Measurements from ENCODE around the gene GABRR3.
A peak's percentile ranks its signal among the peaks of the same experiment; 100 is the strongest.

GABRR3 gene

DNA sequence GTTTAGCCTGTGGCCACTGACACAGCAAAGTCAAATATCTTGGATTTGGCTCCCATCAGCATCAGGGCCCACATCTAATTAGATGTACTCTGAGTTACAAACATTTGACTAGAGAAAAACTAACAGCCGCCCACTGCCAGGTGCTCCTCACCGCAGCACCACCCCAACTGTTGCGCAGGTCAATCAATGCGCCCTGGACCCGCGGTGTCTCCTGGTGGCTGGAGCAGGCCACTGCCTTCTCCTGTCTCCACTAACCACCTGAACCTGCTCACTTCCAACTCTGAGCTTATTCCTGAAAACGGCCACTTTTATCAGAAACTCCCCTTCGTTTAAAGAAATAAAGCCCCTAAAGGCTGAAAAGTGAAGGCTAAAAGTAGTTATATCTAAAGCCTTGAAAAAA lies 67.1 kb downstream of the GABRR3 start:
- DNase-seq (ENCODE audit: low read depth): no peak
- no peak overlapping the region for H3K4me3 ChIP-seq (ENCODE audit: low read depth, low read length)

DNA sequence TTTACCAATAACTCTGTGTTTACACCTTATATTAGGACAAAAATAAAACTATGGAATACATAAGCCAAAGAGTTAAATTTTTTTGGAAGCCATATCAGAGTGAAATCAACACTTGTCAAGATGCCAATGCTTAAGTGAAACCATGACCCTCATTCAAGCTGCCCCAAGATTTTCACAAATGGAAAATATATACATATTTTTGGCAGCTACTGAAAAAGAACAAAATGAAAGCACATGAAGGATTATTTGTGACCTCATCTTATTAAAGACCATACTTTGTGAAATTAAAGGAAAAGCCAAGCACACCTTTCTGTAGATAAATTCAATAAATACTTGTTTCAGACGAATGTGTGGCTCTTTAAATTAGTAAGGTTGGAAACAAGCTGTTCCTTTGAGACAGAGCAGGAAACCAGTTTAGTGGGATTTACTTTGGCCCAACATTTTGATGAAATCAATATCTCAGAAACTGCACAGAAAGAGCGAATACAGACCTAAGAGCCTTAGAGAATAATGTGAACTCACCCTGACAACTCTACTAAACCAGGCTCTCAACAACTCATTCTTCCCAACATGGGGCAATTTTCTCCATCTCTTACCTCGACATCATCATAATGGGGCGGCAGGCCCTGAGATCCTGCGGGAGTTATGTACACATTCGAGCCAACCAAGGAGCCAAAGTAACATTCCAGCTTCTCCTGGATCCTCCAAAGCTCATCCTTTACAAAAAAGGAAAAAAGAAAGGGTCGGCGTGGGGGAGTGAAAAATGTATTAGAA lies 73.9 kb downstream of the GABRR3 start:
- H3K4me3 ChIP-seq (ENCODE audit: low read depth, low read length): no peak overlapping the region
- DNase-seq (ENCODE audit: low read depth): no peak

DNA sequence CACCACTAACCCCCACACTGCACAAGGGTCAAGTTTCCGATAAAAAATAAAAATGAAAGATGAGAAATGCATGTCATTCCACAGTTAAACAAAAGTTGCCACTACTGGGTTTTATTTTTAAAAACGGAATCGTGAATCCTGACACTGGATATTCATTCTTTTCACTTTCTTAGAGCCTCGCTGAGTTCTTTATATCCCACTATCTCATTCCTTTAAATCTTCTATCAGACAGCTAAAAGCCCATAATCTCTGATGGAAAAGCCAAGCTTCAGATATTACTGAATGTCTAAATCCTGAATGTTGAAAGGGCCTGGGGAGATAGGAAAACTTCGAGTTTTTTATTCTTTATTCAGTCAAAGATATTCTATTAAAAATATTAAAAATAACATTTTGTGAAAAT lies 74.6 kb downstream of the GABRR3 start:
- H3K4me3 ChIP-seq (ENCODE audit: low read depth, low read length): no peak overlapping the region
- DNase-seq (ENCODE audit: low read depth): no peak

DNA sequence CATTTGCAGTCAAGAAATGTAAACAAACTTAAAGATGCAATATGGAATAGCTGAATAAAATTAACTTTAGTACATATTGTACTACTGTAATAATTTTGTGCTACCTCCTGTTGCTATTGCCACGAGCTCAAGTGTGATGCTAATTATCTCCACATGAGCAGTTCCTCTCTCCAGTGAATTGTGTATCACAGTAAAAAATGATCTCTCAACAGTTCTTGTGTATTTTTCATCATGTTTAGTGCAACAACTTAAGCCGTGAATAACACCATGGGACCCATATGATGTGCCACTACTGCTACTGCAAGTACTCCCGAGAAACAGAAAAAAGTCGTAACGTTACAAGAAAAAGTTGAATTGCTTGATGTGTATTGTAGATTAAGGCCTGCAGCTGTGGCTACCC lies 75.2 kb downstream of the GABRR3 start:
- no peak overlapping the region for H3K4me3 ChIP-seq (ENCODE audit: low read depth, low read length)
- no peak for DNase-seq (ENCODE audit: low read depth)

DNA sequence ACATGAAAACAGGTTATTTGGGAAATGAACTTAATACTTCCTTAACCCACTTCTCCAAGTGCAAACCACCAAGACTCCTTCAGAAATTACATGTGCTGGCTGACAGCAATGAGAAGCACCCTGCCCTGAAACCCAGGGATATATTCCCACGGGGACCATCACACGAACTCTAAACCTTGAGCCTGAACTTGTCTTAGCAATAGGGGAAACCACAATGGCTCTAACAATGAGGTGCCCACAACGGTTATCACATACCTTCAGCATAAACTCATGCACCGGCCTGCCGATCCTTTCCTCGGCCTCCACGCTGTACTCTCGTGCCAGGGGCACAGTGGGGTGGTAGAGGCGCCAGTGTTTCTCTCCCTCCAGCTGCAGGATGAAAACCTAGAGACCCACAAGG lies 76.3 kb downstream of the GABRR3 start:
- no peak overlapping the region for H3K4me3 ChIP-seq (ENCODE audit: low read depth, low read length)
- no peak for DNase-seq (ENCODE audit: low read depth)

DNA sequence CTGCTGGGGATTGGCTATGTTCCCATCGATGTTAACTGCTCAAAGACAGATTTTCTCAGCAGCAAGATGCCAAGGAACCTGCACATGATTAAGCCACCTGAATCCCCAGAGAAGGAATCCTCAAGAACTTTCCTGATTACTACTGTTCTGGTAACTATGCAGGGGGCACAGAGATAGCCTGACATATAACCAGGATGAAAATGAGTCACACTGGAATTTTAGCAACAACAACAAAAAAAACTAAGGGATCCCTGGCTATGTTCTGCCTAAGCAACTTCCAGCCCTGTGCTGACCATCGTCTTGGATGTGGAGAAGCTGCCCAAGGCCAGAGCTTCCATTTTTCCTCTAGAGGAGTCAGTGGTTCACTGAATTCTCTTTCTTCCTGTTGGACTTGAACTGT lies 76.7 kb downstream of the GABRR3 start:
- H3K4me3 ChIP-seq (ENCODE audit: low read depth, low read length): no peak overlapping the region
- DNase-seq (ENCODE audit: low read depth): no peak

DNA sequence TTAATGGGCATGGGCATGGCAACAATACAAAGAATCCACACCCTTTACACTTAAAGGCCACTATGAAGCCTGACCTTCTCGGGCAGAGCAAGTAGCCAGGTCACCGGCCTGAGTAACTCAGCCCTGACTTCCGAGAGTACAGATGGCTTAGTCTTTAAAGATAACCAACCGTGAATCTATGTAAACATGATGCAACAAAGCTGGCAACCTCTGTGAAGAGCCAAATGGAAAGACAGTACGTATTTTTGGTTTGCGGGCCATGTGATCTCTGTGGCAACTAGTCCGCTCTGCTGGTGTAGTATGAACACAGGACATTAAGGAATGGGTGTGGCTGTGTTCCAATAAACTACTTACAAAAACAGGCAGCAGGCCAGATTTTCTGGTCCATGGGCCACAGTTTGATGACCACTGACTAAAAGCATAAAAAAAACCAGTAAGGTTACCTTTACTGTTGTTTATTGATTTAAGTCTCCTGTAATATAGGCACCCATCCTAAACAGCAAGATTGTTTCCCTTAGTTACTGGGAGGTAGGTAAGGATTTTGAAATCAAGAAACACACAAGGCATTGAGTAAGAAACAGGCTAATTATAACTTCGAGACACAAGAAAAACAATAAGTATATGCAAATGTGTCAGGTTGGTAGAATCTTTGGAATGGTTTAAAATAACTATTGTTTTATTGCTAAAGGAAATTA lies 77.4 kb downstream of the GABRR3 start:
- H3K4me3 ChIP-seq (ENCODE audit: low read depth, low read length): no peak overlapping the region
- no peak for DNase-seq (ENCODE audit: low read depth)

DNA sequence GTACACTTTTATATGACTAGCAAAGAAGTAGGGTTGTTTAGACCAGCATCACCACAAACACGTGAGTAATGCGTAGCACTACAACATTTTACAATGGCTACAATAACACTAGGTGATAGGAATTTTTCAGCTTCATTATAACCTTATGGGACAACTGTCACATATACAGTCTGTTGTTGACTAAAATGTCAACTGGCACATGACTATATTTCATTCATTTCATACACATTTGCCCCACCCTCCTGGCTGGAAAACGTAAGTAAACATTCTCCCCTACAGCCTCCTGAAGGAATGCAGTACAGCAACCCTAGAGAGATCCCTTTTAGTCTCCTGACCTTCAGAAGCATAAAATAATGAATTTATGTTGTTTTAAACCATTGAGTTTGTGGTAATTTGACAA lies 79.1 kb downstream of the GABRR3 start:
- DNase-seq (ENCODE audit: low read depth): no peak
- H3K4me3 ChIP-seq (ENCODE audit: low read depth, low read length): no peak overlapping the region

DNA sequence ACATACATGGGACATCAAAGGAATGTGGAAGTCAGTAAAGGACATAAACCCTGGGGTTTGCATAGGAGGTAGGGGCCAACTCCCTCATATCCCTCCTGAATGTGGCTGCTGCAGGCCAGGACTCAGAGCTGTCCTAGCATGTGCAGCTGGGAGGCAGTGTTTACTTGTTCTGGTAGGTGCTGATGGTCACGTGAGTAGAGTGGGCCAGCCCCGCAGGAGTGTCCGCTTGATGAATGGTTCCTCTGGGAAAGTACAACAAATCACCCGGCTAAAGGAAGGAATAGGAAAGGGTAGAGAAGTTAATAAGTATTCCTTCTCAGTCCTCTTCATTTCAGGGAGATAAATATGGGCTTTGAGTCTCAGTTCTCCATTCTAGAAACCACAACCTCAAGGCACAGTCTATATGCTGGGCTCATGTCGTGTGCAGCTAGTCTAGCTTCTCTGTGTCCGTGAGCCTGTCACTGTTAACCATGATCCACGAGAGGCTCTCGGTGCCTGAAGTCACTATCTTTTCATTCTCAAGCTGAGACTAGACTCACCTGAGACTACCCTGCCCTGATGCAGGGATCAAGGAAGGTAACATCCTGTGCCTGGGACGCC lies 80.8 kb downstream of the GABRR3 start:
- DNase-seq (ENCODE audit: low read depth): no peak

DNA sequence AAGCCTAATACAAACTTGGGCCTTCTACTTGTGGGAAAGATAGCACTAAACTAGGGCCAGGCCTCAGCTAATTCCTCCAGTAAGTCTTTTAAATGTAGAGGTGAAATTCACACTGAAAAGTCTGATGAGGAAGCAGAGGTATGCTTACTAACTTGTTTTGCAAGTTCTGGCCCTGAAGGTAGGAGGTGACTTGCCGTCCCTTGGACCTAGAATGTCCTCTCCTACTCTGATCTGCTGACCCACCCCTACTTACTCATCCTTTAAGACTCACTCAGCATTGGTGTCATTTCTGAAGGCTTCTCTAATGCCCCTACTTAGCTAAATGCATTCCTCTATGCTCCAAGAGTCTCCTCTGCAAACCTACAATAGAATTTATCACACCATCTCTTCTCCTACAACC lies 82.2 kb downstream of the GABRR3 start:
- no peak for DNase-seq (ENCODE audit: low read depth)

More for the DNA sequence above, 80.8 kb downstream of the GABRR3 start:
- no peak overlapping the region for H3K4me3 ChIP-seq (ENCODE audit: low read depth, low read length)

DNA sequence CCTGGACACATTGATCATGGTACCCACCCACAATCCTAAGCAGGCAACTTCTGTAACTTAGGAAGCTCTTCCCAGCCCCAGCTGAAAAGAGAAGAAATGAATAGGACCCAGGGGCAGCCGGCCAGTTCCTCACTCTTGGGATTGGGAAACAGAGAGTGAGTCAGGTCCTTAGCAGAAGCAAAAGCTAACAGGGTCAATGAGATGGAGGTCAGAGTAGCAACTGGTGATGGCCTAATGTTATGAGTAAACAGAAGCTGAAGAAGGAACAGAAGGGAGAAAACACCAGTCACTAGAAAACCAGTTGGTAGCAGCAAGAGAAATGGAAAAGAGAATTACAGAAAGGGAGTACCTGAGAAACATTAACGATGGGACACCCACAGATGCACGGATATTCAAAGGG lies 82.8 kb downstream of the GABRR3 start:
- DNase-seq (ENCODE audit: low read depth): peak; percentile 51
- H3K4me3 ChIP-seq (ENCODE audit: low read depth, low read length): no peak overlapping the region

More for the DNA sequence above, 82.2 kb downstream of the GABRR3 start:
- no peak overlapping the region for H3K4me3 ChIP-seq (ENCODE audit: low read depth, low read length)

DNA sequence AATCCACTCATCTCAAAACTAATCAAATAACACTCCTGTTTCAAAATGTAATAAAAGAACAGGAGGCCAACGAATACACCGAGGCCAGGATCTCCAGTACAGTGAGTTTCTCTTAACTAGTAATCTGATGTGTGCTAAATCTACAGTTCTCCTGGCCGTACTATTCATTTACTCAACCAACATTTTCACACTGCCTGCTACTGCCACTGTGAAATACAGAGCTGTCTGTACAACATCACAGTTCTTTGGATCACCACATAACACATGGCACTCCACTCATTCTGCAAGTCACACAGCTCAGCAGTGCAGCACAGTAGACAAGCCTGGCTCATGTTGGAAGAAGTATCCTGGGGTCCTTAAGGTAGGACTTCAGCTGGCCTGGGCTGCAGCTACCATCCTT lies 84.8 kb downstream of the GABRR3 start:
- no peak overlapping the region for H3K4me3 ChIP-seq (ENCODE audit: low read depth, low read length)
- no peak for DNase-seq (ENCODE audit: low read depth)

DNA sequence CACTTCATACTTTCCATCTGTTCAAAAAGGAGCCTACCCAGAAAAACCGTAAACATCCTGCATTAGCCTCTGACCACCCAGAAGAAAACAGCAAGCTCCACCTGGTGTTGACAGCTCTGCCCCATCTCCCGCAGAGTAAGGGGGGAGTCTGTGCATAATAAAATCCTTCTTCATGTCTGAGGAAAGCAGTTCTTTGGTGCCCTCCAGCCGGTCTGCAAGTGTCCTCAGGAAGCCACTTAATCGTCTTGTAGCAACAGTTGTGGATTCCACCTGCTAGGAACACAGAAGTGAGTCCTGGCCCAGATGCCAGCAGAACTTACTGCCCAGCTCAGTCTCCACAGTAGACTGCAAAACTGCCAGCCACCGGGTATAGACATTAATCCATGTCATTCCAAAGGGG lies 85.4 kb downstream of the GABRR3 start:
- no peak overlapping the region for H3K4me3 ChIP-seq (ENCODE audit: low read depth, low read length)
- no peak for DNase-seq (ENCODE audit: low read depth)

DNA sequence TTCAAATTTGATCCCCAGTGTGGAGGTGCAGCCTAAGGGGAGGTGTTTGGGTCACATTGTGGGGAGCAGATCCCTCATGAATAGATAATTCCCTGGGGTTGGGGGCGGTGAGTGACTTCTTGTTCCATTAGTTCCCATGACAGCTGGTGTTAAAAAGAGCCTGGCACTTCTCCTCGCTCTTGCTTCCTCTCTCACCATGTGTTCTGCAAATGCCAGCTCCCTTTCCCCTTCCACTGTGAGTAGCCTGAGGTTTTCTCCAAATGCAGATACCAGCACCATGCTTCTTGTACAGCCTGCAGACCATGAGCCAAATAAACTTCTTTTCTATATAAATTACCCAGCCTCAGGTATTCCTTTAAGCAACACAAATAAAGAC lies 86.0 kb downstream of the GABRR3 start:
- DNase-seq (ENCODE audit: low read depth): no peak
- H3K4me3 ChIP-seq (ENCODE audit: low read depth, low read length): no peak overlapping the region

DNA sequence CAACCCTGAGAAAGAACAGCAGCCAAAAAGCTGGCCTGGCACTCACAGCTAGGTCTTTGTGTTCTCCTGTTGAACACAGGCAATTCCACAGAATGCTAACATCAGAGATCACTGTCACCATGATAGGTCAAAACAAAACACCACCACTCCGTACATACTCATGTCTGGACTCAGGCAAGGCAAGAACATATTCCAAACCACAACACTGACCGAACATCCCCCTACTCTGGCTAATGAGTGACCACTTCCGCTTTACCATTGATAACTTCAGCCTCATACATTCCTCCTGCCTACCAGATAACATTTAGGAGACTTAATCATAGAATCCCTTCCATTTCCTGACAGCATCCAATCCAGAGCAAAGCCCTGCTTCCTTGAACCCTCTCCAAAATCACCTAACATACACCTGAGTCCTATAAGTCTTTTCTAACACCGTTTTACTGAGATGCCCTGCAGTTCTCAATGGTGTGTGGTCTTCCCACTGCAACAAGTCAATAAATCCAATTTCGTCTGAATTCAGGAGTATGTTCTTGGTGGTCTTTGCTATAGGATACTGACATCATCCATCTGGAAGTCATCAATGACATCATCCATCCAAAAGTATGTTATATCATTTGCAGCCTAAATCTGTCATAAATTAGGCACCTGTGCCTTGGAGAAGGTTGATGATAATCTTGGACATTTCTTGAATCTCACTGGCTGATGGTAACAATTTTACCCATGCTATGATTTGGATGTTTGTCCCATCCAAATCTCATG lies 86.6 kb downstream of the GABRR3 start:
- no peak overlapping the region for H3K4me3 ChIP-seq (ENCODE audit: low read depth, low read length)
- no peak for DNase-seq (ENCODE audit: low read depth)

DNA sequence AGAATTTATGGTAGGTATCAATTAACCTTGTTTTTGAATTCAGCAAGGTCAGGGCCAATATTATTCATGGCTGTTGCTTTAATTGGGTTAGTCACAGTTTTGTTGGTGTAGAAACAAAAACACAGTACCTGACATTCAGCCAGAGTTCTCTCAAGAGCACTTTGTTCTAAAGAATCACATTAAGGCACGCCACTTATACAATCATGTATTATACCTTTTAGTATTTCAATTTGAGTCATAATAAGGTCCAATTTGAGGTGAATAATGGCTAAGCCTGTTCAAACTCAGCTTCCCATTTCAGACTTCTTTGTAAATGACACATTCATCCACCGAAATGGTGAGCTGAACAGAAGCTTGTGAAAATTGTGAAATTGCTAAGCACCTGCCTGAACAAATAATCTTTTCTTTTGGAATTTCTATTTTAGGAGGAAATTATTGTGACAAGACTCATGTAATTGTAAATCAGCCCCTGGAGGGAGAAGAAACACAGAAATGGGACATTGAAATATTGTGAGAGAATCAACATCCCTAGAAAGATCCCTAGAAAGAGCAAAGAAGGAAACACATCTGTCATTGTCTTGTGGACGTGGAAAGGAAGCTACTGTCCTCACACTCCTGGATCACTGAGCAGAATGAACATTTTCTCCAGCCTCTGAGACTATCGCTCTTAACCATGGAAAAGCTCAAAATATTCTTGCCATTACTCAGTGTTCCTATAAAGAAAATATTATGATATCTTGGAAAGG lies 92.1 kb downstream of the GABRR3 start:
- no peak overlapping the region for H3K4me3 ChIP-seq (ENCODE audit: low read depth, low read length)
- no peak for DNase-seq (ENCODE audit: low read depth)

DNA sequence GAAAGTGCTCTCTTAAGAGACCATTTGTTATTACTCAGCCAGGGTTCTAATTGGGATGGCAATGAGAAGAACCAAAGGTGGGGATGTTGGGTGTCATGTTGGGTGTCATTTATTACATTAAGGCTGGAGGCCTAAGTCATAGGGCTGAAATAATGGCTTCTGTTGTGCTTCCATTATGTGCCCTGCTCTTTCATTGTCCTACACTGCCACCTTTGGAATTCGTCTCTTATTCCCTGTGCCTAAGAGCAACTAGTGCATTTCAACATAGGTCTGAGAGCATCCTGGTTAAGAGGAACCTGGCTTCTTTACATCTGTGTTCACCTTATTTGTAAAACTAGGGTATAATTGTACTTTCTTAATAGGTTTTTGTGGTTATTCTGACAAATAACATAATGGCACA lies 95.1 kb downstream of the GABRR3 start:
- DNase-seq (ENCODE audit: low read depth): no peak

DNA sequence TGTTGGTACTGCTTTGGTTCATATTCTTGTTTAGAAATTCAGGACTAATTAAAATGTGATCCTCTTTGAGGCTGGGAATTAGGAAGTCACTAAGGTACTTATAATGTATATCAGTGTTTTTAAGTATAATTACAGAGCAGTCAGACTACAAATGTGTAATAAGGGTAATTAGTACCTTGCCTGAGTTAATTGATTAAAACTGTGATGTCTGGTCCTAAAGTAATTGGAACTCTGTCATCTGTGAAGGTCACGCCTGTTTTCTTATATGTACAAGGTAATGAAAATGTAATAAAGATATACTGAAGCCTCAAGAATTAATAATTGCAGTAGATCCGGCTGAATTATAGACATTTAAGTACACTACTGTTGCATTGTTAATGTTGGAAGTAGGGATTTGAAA lies 95.7 kb downstream of the GABRR3 start:
- H3K4me3 ChIP-seq (ENCODE audit: low read depth, low read length): no peak overlapping the region
- no peak for DNase-seq (ENCODE audit: low read depth)

More for the DNA sequence above, 95.1 kb downstream of the GABRR3 start:
- H3K4me3 ChIP-seq (ENCODE audit: low read depth, low read length): no peak overlapping the region

DNA sequence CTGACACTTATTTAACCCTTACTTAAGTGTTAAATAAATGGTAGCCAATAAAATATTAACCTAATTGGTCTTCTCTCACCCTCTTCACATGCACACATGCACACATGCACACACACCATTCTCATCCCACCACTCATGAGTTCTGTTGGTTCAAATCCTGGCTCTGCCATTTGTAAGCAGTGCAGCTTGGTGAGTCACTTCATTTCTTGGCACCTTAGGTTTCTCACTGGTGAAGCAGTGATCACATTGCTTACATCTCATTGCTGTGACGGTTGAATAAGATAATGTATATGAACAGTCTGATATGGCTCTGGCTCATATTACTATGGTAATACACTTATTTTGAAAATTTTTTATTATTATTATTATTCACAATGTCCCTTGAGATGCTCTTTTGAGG lies 96.7 kb downstream of the GABRR3 start:
- no peak for DNase-seq (ENCODE audit: low read depth)
- no peak overlapping the region for H3K4me3 ChIP-seq (ENCODE audit: low read depth, low read length)

Measured in skeletal muscle cell (primary cell).